ENCODE measurements around the gene DTHD1.

GRCh38 chr4:36313703-36314102 lies 32.3 kb downstream of the DTHD1 start:
- no peak for TF ChIP-seq TAF1 (IDR thresholded peaks at IDR 0.05; ENCODE audit: borderline replicate concordance, insufficient read depth, low read length)
- no peak for TF ChIP-seq POLR2AphosphoS5 (IDR thresholded peaks at IDR 0.05; ENCODE audit: low read depth, low read length)

All from PFSK-1 (cell line).